Measurements from ENCODE around the gene THRA. TPM values are rescaled to one million over a fixed set of nuclear protein-coding genes. Genes with fewer than 3 reads are reported as not detected.

THRA gene
- total RNA-seq, 1 experiment from 2014 or later, result 107 TPM

GRCh38 chr17:40022961-40023541, 39.7 kb upstream of the THRA start:
- no TSS peak for BruUV-seq (replicated peaks)

GRCh38 chr17:40023590-40024292, 39.0 kb upstream of the THRA start:
- Mint-ChIP-seq H3K4me3 (ENCODE audit: low read depth, unreplicated experiment) (no peak overlapping the region), H3K4me1 (ENCODE audit: low read depth, unreplicated experiment) (peaks cover 43% of the 10 kb centered on the region), H3K27me3 (ENCODE audit: unreplicated experiment) (peaks cover 14% of the 10 kb centered on the region), H3K36me3 (ENCODE audit: insufficient read depth, unreplicated experiment) (peaks cover 73% of the 10 kb centered on the region), H3K27ac (ENCODE audit: unreplicated experiment) (no peak overlapping the region), H3K9me3 (ENCODE audit: low read depth, unreplicated experiment) (no peaks in the 10 kb centered on the region)
- intact Hi-C loops (cut with micrococcal nuclease; ENCODE audit: unreplicated experiment), result loop anchor here (1.0 to 2.0 kb wide), 2 partner anchors 9 to 21 kb away; no protein-coding TSS in a partner anchor
- TF ChIP-seq, protein P1, sequence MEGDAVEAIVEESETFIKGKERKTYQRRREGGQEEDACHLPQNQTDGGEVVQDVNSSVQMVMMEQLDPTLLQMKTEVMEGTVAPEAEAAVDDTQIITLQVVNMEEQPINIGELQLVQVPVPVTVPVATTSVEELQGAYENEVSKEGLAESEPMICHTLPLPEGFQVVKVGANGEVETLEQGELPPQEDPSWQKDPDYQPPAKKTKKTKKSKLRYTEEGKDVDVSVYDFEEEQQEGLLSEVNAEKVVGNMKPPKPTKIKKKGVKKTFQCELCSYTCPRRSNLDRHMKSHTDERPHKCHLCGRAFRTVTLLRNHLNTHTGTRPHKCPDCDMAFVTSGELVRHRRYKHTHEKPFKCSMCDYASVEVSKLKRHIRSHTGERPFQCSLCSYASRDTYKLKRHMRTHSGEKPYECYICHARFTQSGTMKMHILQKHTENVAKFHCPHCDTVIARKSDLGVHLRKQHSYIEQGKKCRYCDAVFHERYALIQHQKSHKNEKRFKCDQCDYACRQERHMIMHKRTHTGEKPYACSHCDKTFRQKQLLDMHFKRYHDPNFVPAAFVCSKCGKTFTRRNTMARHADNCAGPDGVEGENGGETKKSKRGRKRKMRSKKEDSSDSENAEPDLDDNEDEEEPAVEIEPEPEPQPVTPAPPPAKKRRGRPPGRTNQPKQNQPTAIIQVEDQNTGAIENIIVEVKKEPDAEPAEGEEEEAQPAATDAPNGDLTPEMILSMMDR (IDR thresholded peaks at IDR 0.05; ENCODE audit: unreplicated experiment), result no peak
- peak; percentile 95 for DNase-seq
- CTCF ChIA-PET, result interaction anchor here (0.6 to 23.5 kb wide), 20 partner anchors 14 to 426 kb away, joined by 3 to 774 read pairs (median 4); partner anchors contain the start of genes CASC3, CSF3, MED24 and PGAP3
- no TSS peak for BruUV-seq (replicated peaks)

More at GRCh38 chr17:40022961-40023541, 39.7 kb upstream of the THRA start:
- no peaks in the 10 kb centered on the region for H3K9me3 Mint-ChIP-seq (ENCODE audit: low read depth, unreplicated experiment)
- peaks cover 43% of the 10 kb centered on the region for H3K4me1 Mint-ChIP-seq (ENCODE audit: low read depth, unreplicated experiment)
- TF ChIP-seq, protein P1 (IDR thresholded peaks at IDR 0.05; ENCODE audit: unreplicated experiment), result no peak
- peaks cover 14% of the 10 kb centered on the region for H3K27me3 Mint-ChIP-seq (ENCODE audit: unreplicated experiment)
- no peak overlapping the region for H3K4me3 Mint-ChIP-seq (ENCODE audit: low read depth, unreplicated experiment)
- H3K36me3 Mint-ChIP-seq (ENCODE audit: insufficient read depth, unreplicated experiment), result peaks cover 69% of the 10 kb centered on the region
- CTCF ChIA-PET, result interaction anchor here (0.6 to 23.5 kb wide), 26 partner anchors 16 to 428 kb away, joined by 3 to 774 read pairs (median 9); partner anchors contain the start of genes CASC3, CSF3, NR1D1 and PGAP3
- peak; percentile 74 for DNase-seq
- H3K27ac Mint-ChIP-seq (ENCODE audit: unreplicated experiment), result no peak overlapping the region
- intact Hi-C loops (cut with micrococcal nuclease; ENCODE audit: unreplicated experiment), result loop anchor here (1.0 to 2.0 kb wide), 2 partner anchors 9 to 20 kb away; no protein-coding TSS in a partner anchor

DNA sequence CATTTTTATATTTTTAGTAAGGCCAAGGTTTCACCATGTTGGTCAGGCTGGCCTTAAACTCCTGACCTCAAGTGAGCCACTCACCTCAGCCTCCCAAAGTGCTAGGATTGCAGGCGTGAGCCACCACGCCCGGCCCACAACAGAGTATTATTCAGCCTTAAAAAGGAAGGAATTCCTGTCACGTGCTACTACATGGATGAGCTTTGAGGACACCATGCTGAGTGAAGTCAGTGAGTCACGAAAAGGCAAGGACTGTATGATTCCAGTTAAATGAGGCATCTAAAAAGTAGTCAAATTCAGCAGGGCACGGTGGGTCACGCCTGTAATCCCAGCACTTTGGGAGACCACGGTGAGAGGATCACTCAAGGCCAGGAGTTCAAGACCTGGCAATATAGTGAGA, 37.9 kb upstream of the THRA start:
- intact Hi-C loops (cut with micrococcal nuclease; ENCODE audit: unreplicated experiment), result no loop called here
- no peak overlapping the region for H3K4me3 Mint-ChIP-seq (ENCODE audit: low read depth, unreplicated experiment)
- H3K36me3 Mint-ChIP-seq (ENCODE audit: insufficient read depth, unreplicated experiment), result peaks cover 78% of the 10 kb centered on the region
- H3K27me3 Mint-ChIP-seq (ENCODE audit: unreplicated experiment), result peaks cover 6% of the 10 kb centered on the region
- CTCF ChIA-PET, result interaction anchor here (0.6 to 23.5 kb wide), 30 partner anchors 13 to 451 kb away, joined by 3 to 774 read pairs (median 4); partner anchors contain the start of genes CSF3, LRRC3C, MED24 and NR1D1
- H3K27ac Mint-ChIP-seq (ENCODE audit: unreplicated experiment), result no peak overlapping the region
- no TSS peak for BruUV-seq (replicated peaks)
- H3K9me3 Mint-ChIP-seq (ENCODE audit: low read depth, unreplicated experiment), result no peaks in the 10 kb centered on the region
- peaks cover 43% of the 10 kb centered on the region for H3K4me1 Mint-ChIP-seq (ENCODE audit: low read depth, unreplicated experiment)
- no peak for DNase-seq
- TF ChIP-seq, protein P1 (IDR thresholded peaks at IDR 0.05; ENCODE audit: unreplicated experiment), result no peak

DNA sequence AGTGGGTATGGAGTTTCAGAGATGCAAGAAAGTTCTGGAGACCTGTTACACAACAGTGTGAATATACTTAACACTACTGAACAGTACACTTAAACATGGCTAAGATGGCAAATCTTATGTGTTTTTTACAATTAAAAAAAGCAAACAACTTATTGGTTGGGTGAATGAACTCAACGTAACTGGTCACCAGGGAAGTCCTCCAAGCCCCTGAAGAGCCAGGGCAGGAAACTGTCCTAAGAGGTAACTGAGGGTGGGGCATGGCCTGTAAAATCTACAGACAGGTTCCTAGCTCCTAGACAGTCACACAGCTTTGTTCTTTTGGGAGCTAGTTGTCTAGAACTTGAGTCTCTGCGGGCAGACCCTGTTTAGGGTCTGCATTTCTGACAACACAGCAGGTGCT, 37.2 kb upstream of the THRA start:
- TF ChIP-seq, protein P1 (IDR thresholded peaks at IDR 0.05; ENCODE audit: unreplicated experiment), result no peak
- CTCF ChIA-PET, result interaction anchor here (0.5 to 23.5 kb wide), 38 partner anchors 12 to 450 kb away, joined by 3 to 774 read pairs (median 4); partner anchors contain the start of genes CSF3, LRRC3C, MED24 and MIEN1
- Mint-ChIP-seq H3K4me3 (ENCODE audit: low read depth, unreplicated experiment) (no peak overlapping the region), H3K9me3 (ENCODE audit: low read depth, unreplicated experiment) (no peaks in the 10 kb centered on the region), H3K4me1 (ENCODE audit: low read depth, unreplicated experiment) (peaks cover 43% of the 10 kb centered on the region), H3K27me3 (ENCODE audit: unreplicated experiment) (no peaks in the 10 kb centered on the region), H3K27ac (ENCODE audit: unreplicated experiment) (no peak overlapping the region), H3K36me3 (ENCODE audit: insufficient read depth, unreplicated experiment) (peaks cover 75% of the 10 kb centered on the region)
- BruUV-seq (replicated peaks), result no TSS peak
- intact Hi-C loops (cut with micrococcal nuclease; ENCODE audit: unreplicated experiment), result no loop called here
- no peak for DNase-seq

Data from Calu3 (cell line).